ENCODE results near the gene PROM1. TPM values are rescaled to one million over a fixed set of nuclear protein-coding genes. Genes with fewer than 3 reads are reported as not detected.

PROM1 gene
- total and polyA plus RNA-seq, 2 of the 8 experiments (the other 6 are each of a cell fraction or from before 2014, with no cell fraction given) = 36.0 to 59.7 TPM

- Histone ChIP-seq H3K9ac (replicated peaks in 1 of 4; ENCODE audit: extremely low read depth in 1 of 4, low read depth in 3 of 4, low read length in 3 of 4) (no peak overlapping the region), H3K36me3 (ENCODE audit: control insufficient read depth in 2 of 4, insufficient read depth in 4 of 4, low read length in 3 of 4) (peaks cover 0 to 3% (median 2%) of the 10 kb centered on the region in 4 experiments; a peak in 1 of 8 replicates), H3K27me3 (replicated peaks in 1 of 4; ENCODE audit: control insufficient read depth in 3 of 4, extremely low read depth in 1 of 4, insufficient read depth in 3 of 4, low read length in 3 of 4) (no peaks in the 10 kb centered on the region), H3K14ac (ENCODE audit: insufficient read length) (no peak overlapping the region), H2BK12ac (ENCODE audit: low read depth, low read length) (0 out of 2 replicates have a peak overlapping the region, but pooled peaks have one; percentile 4), H4K20me1 (replicated peaks in 1 of 2; ENCODE audit: control insufficient read depth in 1 of 2, insufficient read depth in 2 of 2, low read length in 2 of 2) (peaks cover 0 to 2% of the 10 kb centered on the region in 2 experiments), H2BK15ac (ENCODE audit: low read length) (no peak overlapping the region), H3K4me1 (replicated peaks in 1 of 4; ENCODE audit: control insufficient read depth in 3 of 4, insufficient read depth in 4 of 4, low read length in 3 of 4) (peaks cover 8 to 30% (median 22%) of the 10 kb centered on the region in 4 experiments), H3K18ac (ENCODE audit: extremely low read depth, low read length) (0 out of 2 replicates have a peak overlapping the region, but pooled peaks have one; percentile 3), H2AK5ac (ENCODE audit: low read depth, low read length) (no peak overlapping the region), H3K4ac (replicated peaks; ENCODE audit: insufficient read length, low read depth, low read length) (no peak overlapping the region), H3K79me2 (ENCODE audit: control insufficient read depth in 1 of 2, insufficient read depth in 2 of 2, low read length in 2 of 2) (peaks cover 0 to 11% of the 10 kb centered on the region in 2 experiments; a peak in 2 of 4 replicates), H3K23me2 (ENCODE audit: low read depth, low read length) (no peaks in the 10 kb centered on the region), H3K4me3 (ENCODE audit: extremely low read depth in 1 of 4, insufficient read depth in 2 of 4, low read depth in 3 of 4, low read length in 4 of 4) (no peak overlapping the region), H2BK120ac (replicated peaks; ENCODE audit: low read depth, low read length) (no peak overlapping the region), H4K5ac (ENCODE audit: insufficient read length, low read depth, low read length) (no peak overlapping the region), H3K4me2 (ENCODE audit: insufficient read depth in 1 of 2, low read depth in 2 of 2, low read length in 2 of 2) (no peak overlapping the region), H4K8ac (ENCODE audit: extremely low read depth, insufficient read depth, low read length) (no peak overlapping the region), H4K91ac (replicated peaks; ENCODE audit: insufficient read length, low read length) (no peak overlapping the region), H2BK5ac (ENCODE audit: low read depth, low read length) (no peak overlapping the region), H2BK20ac (ENCODE audit: low read length) (no peak overlapping the region), H3K79me1 (ENCODE audit: low read depth, low read length) (no peaks in the 10 kb centered on the region), H2AFZ (ENCODE audit: low read length) (no peak overlapping the region), H3K27ac (ENCODE audit: low read depth, low read length) (no peak overlapping the region), H3K9me3 (ENCODE audit: insufficient read depth in 2 of 2, low read depth in 1 of 2, low read length in 1 of 2) (no peaks in the 10 kb centered on the region), H3K56ac (replicated peaks; ENCODE audit: insufficient read length, low read depth, low read length) (no peak overlapping the region), H3K23ac (ENCODE audit: insufficient read length) (no peak overlapping the region)
- ChIA-PET POLR2A (ENCODE audit: partially characterized antibody) (no interaction called here), CTCF (ENCODE audit: partially characterized antibody) (no interaction called here)
- DNase-seq (ENCODE audit: low read depth in 1 of 2, low spot score in 2 of 2) (no peak), FAIRE-seq (no peak)
- WGBS, 2 experiments (ENCODE audit: extremely low coverage in 1 of 2, insufficient coverage in 1 of 2, insufficient read length in 1 of 2, insufficient replicate concordance in 2 of 2, low coverage in 1 of 2, low lambda C conversion rate in 2 of 2, missing lambda C conversion rate in 1 of 2) = 93% methylated on average over 4 of the region's 4 CpGs; no CpG with 5 or more reads in 1 of the 2 experiments
- TF ChIP-seq EGR1 (IDR thresholded peaks at IDR 0.05; ENCODE audit: borderline replicate concordance, low read depth, low read length) = no peak
- TF ChIP-seq RXRA (IDR thresholded peaks at IDR 0.05; ENCODE audit: insufficient read depth, low read depth, low read length) = no peak
These were observed 45.9 kb downstream of the PROM1 start for GRCh38 chr4:16037901-16038300.

Measured in H1 (cell line).